A673 (cell line): Measurements from ENCODE around the gene HAS3. TPM values are rescaled to one million over a fixed set of nuclear protein-coding genes. Genes with fewer than 3 reads are reported as not detected.
"Not testable (repeated sequence)": the region's sequence is repeated elsewhere in the genome, so short reads cannot be mapped to it uniquely, and the experiment has no call there.

ENCODE experiments used
- BruUV-seq: library from RNA; stranded (reverse); fragments of 400-500 nt; replicated peaks from 2 replicates; lab custom pipeline; 2021; lab: Mats Ljungman, UMichigan
- CTCF ChIA-PET: fragments of 300-600 bp; sonication (Branson Sonifier 250); formaldehyde crosslinking; loops from one replicate; lab custom pipeline; 2022; ENCODE audit warnings: antibody characterized with exemption; lab: Charles Lee
- POLR2A ChIA-PET: fragments of 300-600 bp; sonication (Branson Sonifier 250); formaldehyde crosslinking; loops from one replicate; lab custom pipeline; 2022; ENCODE audit warnings: antibody characterized with exemption; ENCODE audit not compliant: low non-redundant PET; lab: Charles Lee
- DNase-seq: peaks from one replicate; pipeline ENCODE4 v3.0.0-alpha.2; 2015; ENCODE audit warnings: low spot score
- H3K27ac ChIP-seq: fragments of 200-600 bp; sonication (generic); 2 replicates; pipeline ENCODE4 v1.5.1; 2016; ENCODE audit warnings: mixed run types, low read depth, mild to moderate bottlenecking, mixed read lengths, antibody characterized with exemption, low read length; ENCODE audit not compliant: poor library complexity, severe bottlenecking
- H3K27me3 ChIP-seq: fragments of 200-600 bp; sonication (generic); replicated peaks from 2 replicates; pipeline ENCODE4 v1.6.1; 2017; ENCODE audit warnings: mixed run types, low read depth, mild to moderate bottlenecking, mixed read lengths, antibody characterized with exemption, low read length; ENCODE audit not compliant: insufficient read depth, poor library complexity
- H3K36me3 ChIP-seq: fragments of 200-600 bp; sonication (generic); 2 replicates; pipeline ENCODE4 v1.6.1; 2016; ENCODE audit warnings: mixed run types, mild to moderate bottlenecking, mixed read lengths, antibody characterized with exemption, low read length; ENCODE audit not compliant: insufficient read depth, poor library complexity, severe bottlenecking
- H3K4me1 ChIP-seq: fragments of 200-600 bp; sonication (generic); 2 replicates; pipeline ENCODE4 v1.6.1; 2017; ENCODE audit warnings: mixed run types, mild to moderate bottlenecking, mixed read lengths, antibody characterized with exemption, low read length; ENCODE audit not compliant: insufficient read depth, poor library complexity, severe bottlenecking
- H3K4me3 ChIP-seq: fragments of 200-600 bp; sonication (generic); 2 replicates; pipeline ENCODE4 v1.5.1; 2016; ENCODE audit warnings: low read depth, mixed run types, mild to moderate bottlenecking, mixed read lengths, low read length; ENCODE audit not compliant: poor library complexity, severe bottlenecking
- H3K9me3 ChIP-seq: fragments of 200-600 bp; sonication (generic); 2 replicates; pipeline ENCODE4 v1.6.1; 2016; ENCODE audit warnings: mixed run types, low read depth, mild to moderate bottlenecking, mixed read lengths, antibody characterized with exemption, low read length; ENCODE audit not compliant: poor library complexity, severe bottlenecking
- EZH2 ChIP-seq: fragments of 200-600 bp; sonication (generic); IDR thresholded peaks from 2 replicates; pipeline ENCODE4 v1.6.1; 2017; ENCODE audit warnings: borderline replicate concordance, low read depth, mild to moderate bottlenecking, mixed read lengths, antibody characterized with exemption, low read length; ENCODE audit not compliant: poor library complexity, severe bottlenecking
- intact Hi-C: fragments of 100-400 bp; cut with micrococcal nuclease; formaldehyde crosslinking; loops from one replicate; pipeline ENCODE4 v1.10.0; 2022; ENCODE audit not compliant: unreplicated experiment
- total RNA-seq: library from RNA; stranded (reverse); gene quantifications from 2 replicates; pipeline ENCODE4 v1.2.3, GENCODE V29; 2021
- TF ChIP-seq, protein P1 (sequence below): fragments of 300-800, 200-600 bp; sonication (generic); conservative IDR thresholded peaks from 2 replicates; pipeline ENCODE4 v1.5.1; 2017; ENCODE audit warnings: low read depth, mild to moderate bottlenecking, antibody characterized with exemption, low read length, moderate library complexity, mixed read lengths

Gene HAS3
- total RNA-seq, 1 experiment from 2014 or later, result 0.49 TPM

DNA sequence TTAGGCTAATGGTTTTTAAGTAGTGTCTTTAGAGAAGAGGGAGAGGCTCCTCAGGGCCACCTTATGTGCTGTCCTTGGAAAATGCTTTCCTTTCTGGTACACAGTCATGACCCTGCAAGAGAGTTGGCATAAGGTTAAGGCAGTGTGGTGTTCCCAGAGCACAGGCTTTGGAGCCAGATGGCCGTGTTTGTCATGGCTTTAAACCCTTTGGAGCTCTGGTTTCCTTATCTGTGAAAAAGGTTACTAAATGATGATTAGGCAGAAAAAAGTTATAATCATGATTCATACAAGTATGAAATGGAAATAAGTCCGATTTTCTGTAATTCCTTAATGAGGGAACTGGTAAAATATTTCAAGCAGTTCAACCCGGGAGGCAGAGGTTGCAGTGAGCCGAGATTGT lies 40.2 kb downstream of the HAS3 start:
- POLR2A ChIA-PET, result no interaction called here
- Histone ChIP-seq H3K27ac (no peak overlapping the region), H3K9me3 (no peaks in the 10 kb centered on the region), H3K27me3 (no peaks in the 10 kb centered on the region), H3K36me3 (peaks cover 55% of the 10 kb centered on the region), H3K4me3 (no peak overlapping the region), H3K4me1 (no peaks in the 10 kb centered on the region)
- BruUV-seq, result no TSS peak
- intact Hi-C loops, result no loop called here
- no peak for TF ChIP-seq EZH2
- TF ChIP-seq, protein P1, sequence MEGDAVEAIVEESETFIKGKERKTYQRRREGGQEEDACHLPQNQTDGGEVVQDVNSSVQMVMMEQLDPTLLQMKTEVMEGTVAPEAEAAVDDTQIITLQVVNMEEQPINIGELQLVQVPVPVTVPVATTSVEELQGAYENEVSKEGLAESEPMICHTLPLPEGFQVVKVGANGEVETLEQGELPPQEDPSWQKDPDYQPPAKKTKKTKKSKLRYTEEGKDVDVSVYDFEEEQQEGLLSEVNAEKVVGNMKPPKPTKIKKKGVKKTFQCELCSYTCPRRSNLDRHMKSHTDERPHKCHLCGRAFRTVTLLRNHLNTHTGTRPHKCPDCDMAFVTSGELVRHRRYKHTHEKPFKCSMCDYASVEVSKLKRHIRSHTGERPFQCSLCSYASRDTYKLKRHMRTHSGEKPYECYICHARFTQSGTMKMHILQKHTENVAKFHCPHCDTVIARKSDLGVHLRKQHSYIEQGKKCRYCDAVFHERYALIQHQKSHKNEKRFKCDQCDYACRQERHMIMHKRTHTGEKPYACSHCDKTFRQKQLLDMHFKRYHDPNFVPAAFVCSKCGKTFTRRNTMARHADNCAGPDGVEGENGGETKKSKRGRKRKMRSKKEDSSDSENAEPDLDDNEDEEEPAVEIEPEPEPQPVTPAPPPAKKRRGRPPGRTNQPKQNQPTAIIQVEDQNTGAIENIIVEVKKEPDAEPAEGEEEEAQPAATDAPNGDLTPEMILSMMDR, result no peak
- CTCF ChIA-PET, result no interaction called here
- no peak for DNase-seq

DNA sequence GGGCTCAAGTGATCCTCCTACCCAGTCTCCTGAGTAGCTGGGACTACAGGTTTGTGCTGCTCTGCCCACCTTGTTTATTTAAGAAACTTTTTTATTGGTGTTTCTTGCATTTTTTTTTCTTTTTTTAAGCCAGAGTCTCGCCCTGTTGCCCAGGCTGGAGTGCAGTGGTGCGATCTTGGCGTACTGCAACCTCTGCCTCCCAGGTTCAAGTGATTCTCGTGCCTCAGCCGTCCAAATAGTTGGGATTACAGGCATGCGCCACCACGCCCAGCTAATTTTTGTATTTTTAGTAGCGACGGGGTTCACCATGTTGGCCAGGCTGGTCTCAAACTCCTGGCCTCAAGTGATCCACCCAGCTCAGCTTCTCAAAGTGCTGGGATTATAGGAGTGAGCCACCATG lies 44.2 kb downstream of the HAS3 start:
- POLR2A ChIA-PET, H3K27me3 ChIP-seq, H3K4me1 ChIP-seq, DNase-seq, H3K27ac ChIP-seq, BruUV-seq, H3K9me3 ChIP-seq, H3K4me3 ChIP-seq: not testable (repeated sequence)
- intact Hi-C loops, result loop anchor here (1.0 kb wide), 1 partner anchor 137 kb away; no protein-coding TSS in a partner anchor
- peaks cover 58% of the 10 kb centered on the region for H3K36me3 ChIP-seq
- CTCF ChIA-PET, result interaction anchor here (1.0 to 1.6 kb wide), 2 partner anchors 136 to 236 kb away, joined by 3 to 8 read pairs; partner anchors contain the start of gene TERF2

DNA sequence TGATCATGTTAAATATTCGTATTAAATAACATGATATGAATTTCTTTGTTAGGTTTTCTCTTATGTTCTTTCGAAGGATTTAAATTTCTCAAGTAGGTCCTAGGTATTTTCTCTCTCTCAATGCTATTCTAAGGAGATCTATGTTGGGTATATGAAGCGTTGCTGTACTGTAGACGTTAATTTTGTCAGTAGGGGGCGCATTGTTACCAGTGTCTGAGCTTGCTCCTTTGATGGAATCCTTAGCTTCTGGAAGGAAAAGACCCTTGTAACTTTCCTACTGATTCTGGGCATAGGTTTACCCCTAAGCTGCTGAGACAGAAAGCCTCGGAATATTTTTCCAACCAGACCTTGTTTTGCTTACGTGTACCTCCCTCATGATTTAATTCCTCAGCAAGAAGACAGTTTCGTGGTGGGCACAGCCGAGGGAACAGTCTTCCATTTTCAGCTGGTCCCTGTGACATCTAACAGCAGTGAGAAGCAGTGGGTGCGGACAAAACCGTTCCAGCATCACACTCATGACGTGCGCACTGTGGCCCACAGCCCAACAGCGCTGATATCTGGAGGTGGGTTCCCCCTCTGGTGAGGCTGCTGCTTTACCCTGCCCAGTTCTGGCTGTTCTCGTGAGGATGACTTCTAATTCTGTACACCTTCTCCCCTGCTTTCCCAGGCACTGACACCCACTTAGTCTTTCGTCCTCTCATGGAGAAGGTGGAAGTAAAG lies 44.9 kb downstream of the HAS3 start:
- no TSS peak for BruUV-seq
- H3K4me3 ChIP-seq, result no peak overlapping the region
- H3K9me3 ChIP-seq, result no peaks in the 10 kb centered on the region
- intact Hi-C loops, result loop anchor here (1.0 kb wide), 1 partner anchor 136 kb away; no protein-coding TSS in a partner anchor
- H3K4me1 ChIP-seq, result no peaks in the 10 kb centered on the region
- TF ChIP-seq, protein P1, result peak; percentile 85
- TF ChIP-seq EZH2, result no peak
- CTCF ChIA-PET, result interaction anchor here (0.6 to 1.6 kb wide), 4 partner anchors 38 to 235 kb away, joined by 3 to 8 read pairs (median 4); partner anchors contain the start of gene TERF2
- no peaks in the 10 kb centered on the region for H3K27me3 ChIP-seq
- peaks cover 62% of the 10 kb centered on the region for H3K36me3 ChIP-seq
- DNase-seq, result peak; percentile 86
- POLR2A ChIA-PET, result no interaction called here
- no peak overlapping the region for H3K27ac ChIP-seq
